HL-60 (cell line): ENCODE data around the gene ASB10.

Source experiments
- DNase-seq, 2 experiments: peaks; one replicate each; pipeline ENCODE4 v3.0.0-alpha.2; 2010 to 2020; ENCODE audit warnings: low read depth in 1 of 2, low spot score in 1 of 2
- H3K27ac ChIP-seq: fragments of 250-450 bp; sonication (Bioruptor Pico); replicated peaks from 2 replicates; pipeline ENCODE4 v1.5.1; 2020; ENCODE audit warnings: mild to moderate bottlenecking, moderate library complexity
- H3K27me3 ChIP-seq: fragments of 250-450 bp; sonication (Bioruptor Pico); 2 replicates; pipeline ENCODE4 v1.5.1; 2021; ENCODE audit warnings: mild to moderate bottlenecking, moderate library complexity; ENCODE audit not compliant: insufficient read depth, poor library complexity, severe bottlenecking
- H3K4me3 ChIP-seq: replicated peaks from 2 replicates; pipeline ENCODE4 v1.5.1; 2011; ENCODE audit warnings: mild to moderate bottlenecking, control low read depth, low read length; ENCODE audit not compliant: insufficient read depth
- GABPA ChIP-seq: IDR thresholded peaks from 2 replicates; pipeline ENCODE4 v1.6.1; 2012; ENCODE audit warnings: low read depth
- POLR2AphosphoS5 ChIP-seq: IDR thresholded peaks from 2 replicates; pipeline ENCODE4 v1.6.1; 2012; ENCODE audit warnings: low read depth
- SPI1 ChIP-seq: IDR thresholded peaks from 2 replicates; pipeline ENCODE4 v1.6.1; 2012; ENCODE audit warnings: low read depth, mild to moderate bottlenecking, borderline replicate concordance
- TF ChIP-seq, protein P1 (sequence below): IDR thresholded peaks from one replicate; pipeline ENCODE4 v1.5.1; 2011; ENCODE audit warnings: low read length, control low read depth, inconsistent platforms; ENCODE audit not compliant: insufficient read depth
- TF ChIP-seq, protein P2 (sequence below): IDR thresholded peaks from 2 replicates; pipeline ENCODE4 v1.6.1; 2012; ENCODE audit warnings: low read depth; ENCODE audit not compliant: insufficient replicate concordance

ASB10 gene

DNA sequence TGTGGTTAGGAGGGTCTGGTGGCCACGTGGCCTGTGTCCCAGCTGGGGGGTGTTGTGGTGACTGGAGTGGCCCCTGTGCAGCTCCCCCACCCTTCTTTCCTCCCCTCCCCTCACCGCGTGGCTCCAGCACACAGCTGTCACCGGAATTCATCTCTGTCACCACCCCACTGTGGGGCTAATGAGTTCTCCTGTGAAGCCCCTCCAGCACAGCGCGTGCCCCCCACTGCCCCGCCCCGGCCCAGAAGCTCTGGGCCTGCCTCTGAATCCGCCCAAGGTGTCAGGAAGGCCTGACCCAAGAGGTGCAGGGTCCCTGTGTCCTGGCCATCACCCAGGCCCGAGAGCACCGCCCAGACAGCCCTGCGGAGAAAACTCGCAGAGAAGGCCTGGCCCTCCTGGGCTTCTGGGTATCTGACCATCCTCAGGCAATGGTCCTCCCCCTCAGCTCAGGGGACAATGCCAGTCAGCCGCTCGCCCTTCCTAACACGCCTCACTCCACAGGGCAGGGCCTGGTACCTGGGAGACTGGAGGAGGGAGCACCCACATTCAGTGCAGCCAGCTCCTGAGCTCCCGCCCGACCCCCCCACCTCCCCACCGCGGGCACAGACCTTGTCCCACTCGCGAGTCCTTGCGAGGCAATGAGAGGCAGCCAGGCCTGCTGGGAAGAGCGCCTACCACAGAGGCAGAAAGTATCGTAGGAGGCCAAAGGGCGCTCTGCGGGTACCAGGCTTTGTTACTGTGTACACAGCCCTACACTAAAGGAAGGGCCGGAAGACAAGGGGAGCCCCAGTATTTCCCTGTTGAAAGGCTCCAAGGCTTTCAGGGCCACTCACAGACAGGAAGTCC is 57.7 kb downstream of the ASB10 start:
- no peaks in the 10 kb centered on the region for H3K27me3 ChIP-seq
- no peak overlapping the region for H3K27ac ChIP-seq
- no peak for DNase-seq
- TF ChIP-seq POLR2AphosphoS5 (no peak), GABPA (no peak), SPI1 (no peak)
- TF ChIP-seq, protein P1, sequence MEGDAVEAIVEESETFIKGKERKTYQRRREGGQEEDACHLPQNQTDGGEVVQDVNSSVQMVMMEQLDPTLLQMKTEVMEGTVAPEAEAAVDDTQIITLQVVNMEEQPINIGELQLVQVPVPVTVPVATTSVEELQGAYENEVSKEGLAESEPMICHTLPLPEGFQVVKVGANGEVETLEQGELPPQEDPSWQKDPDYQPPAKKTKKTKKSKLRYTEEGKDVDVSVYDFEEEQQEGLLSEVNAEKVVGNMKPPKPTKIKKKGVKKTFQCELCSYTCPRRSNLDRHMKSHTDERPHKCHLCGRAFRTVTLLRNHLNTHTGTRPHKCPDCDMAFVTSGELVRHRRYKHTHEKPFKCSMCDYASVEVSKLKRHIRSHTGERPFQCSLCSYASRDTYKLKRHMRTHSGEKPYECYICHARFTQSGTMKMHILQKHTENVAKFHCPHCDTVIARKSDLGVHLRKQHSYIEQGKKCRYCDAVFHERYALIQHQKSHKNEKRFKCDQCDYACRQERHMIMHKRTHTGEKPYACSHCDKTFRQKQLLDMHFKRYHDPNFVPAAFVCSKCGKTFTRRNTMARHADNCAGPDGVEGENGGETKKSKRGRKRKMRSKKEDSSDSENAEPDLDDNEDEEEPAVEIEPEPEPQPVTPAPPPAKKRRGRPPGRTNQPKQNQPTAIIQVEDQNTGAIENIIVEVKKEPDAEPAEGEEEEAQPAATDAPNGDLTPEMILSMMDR = no peak
- TF ChIP-seq, protein P2, sequence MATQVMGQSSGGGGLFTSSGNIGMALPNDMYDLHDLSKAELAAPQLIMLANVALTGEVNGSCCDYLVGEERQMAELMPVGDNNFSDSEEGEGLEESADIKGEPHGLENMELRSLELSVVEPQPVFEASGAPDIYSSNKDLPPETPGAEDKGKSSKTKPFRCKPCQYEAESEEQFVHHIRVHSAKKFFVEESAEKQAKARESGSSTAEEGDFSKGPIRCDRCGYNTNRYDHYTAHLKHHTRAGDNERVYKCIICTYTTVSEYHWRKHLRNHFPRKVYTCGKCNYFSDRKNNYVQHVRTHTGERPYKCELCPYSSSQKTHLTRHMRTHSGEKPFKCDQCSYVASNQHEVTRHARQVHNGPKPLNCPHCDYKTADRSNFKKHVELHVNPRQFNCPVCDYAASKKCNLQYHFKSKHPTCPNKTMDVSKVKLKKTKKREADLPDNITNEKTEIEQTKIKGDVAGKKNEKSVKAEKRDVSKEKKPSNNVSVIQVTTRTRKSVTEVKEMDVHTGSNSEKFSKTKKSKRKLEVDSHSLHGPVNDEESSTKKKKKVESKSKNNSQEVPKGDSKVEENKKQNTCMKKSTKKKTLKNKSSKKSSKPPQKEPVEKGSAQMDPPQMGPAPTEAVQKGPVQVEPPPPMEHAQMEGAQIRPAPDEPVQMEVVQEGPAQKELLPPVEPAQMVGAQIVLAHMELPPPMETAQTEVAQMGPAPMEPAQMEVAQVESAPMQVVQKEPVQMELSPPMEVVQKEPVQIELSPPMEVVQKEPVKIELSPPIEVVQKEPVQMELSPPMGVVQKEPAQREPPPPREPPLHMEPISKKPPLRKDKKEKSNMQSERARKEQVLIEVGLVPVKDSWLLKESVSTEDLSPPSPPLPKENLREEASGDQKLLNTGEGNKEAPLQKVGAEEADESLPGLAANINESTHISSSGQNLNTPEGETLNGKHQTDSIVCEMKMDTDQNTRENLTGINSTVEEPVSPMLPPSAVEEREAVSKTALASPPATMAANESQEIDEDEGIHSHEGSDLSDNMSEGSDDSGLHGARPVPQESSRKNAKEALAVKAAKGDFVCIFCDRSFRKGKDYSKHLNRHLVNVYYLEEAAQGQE = no peak
- no peak overlapping the region for H3K4me3 ChIP-seq

DNA sequence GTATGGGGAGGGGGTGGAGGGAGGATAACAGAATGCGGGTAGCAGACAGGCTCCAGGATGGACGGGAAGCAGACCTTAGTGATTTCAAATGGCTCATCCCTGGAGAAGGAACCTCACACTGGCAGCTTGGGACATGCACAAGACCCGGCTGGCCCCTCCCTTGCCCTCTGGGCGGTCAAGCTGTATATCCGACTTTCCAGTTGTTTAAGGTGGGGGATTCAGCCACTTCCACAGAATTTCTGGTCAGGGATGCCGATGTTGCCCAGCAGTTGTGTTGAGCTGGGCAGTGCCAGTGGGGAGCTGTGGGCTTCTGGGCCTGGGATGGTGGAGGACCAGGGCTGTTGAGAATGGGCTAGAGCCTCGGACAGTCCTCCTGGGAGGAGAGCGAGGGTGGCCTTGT is 58.3 kb downstream of the ASB10 start:
- H3K27ac ChIP-seq = no peak overlapping the region
- no peak for DNase-seq

DNA sequence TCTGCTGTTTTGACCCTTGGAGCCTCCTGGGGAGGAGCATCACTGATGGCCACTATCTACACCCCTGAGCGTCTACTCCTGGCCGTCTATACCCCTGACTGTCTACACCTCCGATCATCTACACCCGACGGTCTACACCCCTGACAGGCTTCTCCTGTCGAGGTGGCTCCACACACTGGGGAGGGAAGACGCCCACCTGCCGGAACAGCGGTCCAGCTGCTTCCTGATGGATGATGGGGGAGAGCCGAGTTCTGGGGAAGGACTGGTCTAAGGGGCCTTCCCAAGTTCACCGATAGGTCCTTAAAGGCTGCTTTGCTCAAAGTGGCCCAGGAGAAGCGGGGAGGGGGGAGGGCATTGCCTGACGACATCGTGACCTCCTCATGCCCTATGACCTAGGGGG is 58.9 kb downstream of the ASB10 start:
- TF ChIP-seq, protein P2 = no peak
- no peak for TF ChIP-seq GABPA
- no peak for TF ChIP-seq POLR2AphosphoS5
- TF ChIP-seq, protein P1 = no peak
- no peak for TF ChIP-seq SPI1
- Histone ChIP-seq H3K27ac (no peak overlapping the region), H3K27me3 (no peaks in the 10 kb centered on the region), H3K4me3 (no peak overlapping the region)
- DNase-seq = no peak

More for the DNA sequence above, 58.3 kb downstream of the ASB10 start:
- H3K27me3 ChIP-seq = no peaks in the 10 kb centered on the region
- H3K4me3 ChIP-seq = no peak overlapping the region
- TF ChIP-seq, protein P1 = no peak
- TF ChIP-seq SPI1 (no peak), POLR2AphosphoS5 (no peak), GABPA (no peak)
- TF ChIP-seq, protein P2 = no peak
